CD14-positive monocyte (primary cell): ENCODE results near the gene FTSJ3. TPM values are rescaled to one million over a fixed set of nuclear protein-coding genes. Genes with fewer than 3 reads are reported as not detected.

Experiments used
- DNase-seq, 3 donors: peaks; one replicate each; pipeline ENCODE4 v3.0.0-alpha.2; 2011 to 2022
- H2AFZ ChIP-seq: 2 replicates; pipeline ENCODE4 v1.6.0; 2012; ENCODE audit warnings: mild to moderate bottlenecking, low read depth, low read length, inconsistent platforms; ENCODE audit not compliant: insufficient read depth, poor library complexity, severe bottlenecking
- H3K27ac ChIP-seq, 2 donors: 1 replicate in 1 of 2; 2 replicates in 1 of 2; pipeline ENCODE4 v1.5.1; 2012 to 2013; ENCODE audit warnings: low read length in 2 of 2, control low read depth in 1 of 2, inconsistent platforms in 1 of 2, low read depth in 1 of 2, mild to moderate bottlenecking in 1 of 2
- H3K27me3 ChIP-seq, 2 donors: one replicate each; pipeline versions ENCODE4 v1.6.0 to v1.6.1; 2011 to 2013; ENCODE audit warnings: low read length in 2 of 2; ENCODE audit not compliant: control insufficient read depth in 2 of 2, insufficient read depth in 2 of 2
- H3K36me3 ChIP-seq, 2 donors: replicated peaks in 1 of 2; 1 replicate in 1 of 2; 2 replicates in 1 of 2; pipeline versions ENCODE4 v1.5.1 to v1.6.1; 2012 to 2013; ENCODE audit warnings: low read length in 2 of 2, control low read depth in 1 of 2, inconsistent platforms in 1 of 2, mild to moderate bottlenecking in 1 of 2; ENCODE audit not compliant: insufficient read depth in 2 of 2, control insufficient read depth in 1 of 2
- H3K4me1 ChIP-seq, 2 donors: 1 replicate in 1 of 2; 2 replicates in 1 of 2; pipeline versions ENCODE4 v1.5.1 to v1.6.1; 2012 to 2013; ENCODE audit warnings: low read length in 2 of 2, control low read depth in 1 of 2, inconsistent platforms in 1 of 2, mild to moderate bottlenecking in 1 of 2, moderate library complexity in 1 of 2; ENCODE audit not compliant: insufficient read depth in 2 of 2, control insufficient read depth in 1 of 2
- H3K4me2 ChIP-seq: replicated peaks from 2 replicates; pipeline ENCODE3; 2012; ENCODE audit warnings: low read length, moderate library complexity, mild to moderate bottlenecking; ENCODE audit not compliant: poor library complexity, severe bottlenecking; ENCODE audit errors: extremely low read depth
- H3K4me3 ChIP-seq, 3 experiments: fragments of 200-600 bp in 1 of 3; sonication (generic) in 1 of 3; replicated peaks in 1 of 3; 1 replicate in 2 of 3; 2 replicates in 1 of 3; pipeline ENCODE4 v1.5.1; 2011 to 2013; ENCODE audit warnings: low read length in 3 of 3, mild to moderate bottlenecking in 3 of 3, control low read depth in 2 of 3, low read depth in 2 of 3, inconsistent platforms in 1 of 3, moderate library complexity in 1 of 3
- H3K79me2 ChIP-seq: 2 replicates; pipeline ENCODE4 v1.6.0; 2012; ENCODE audit warnings: mild to moderate bottlenecking, control low read depth, inconsistent platforms, low read length, moderate library complexity; ENCODE audit not compliant: insufficient read depth
- H3K9ac ChIP-seq: 2 replicates; pipeline ENCODE4 v1.6.0; 2017; ENCODE audit warnings: low read length, mild to moderate bottlenecking; ENCODE audit not compliant: insufficient read depth, poor library complexity, severe bottlenecking
- H3K9me3 ChIP-seq, 2 donors: replicated peaks in 1 of 2; 1 replicate in 1 of 2; 2 replicates in 1 of 2; pipeline versions ENCODE4 v1.5.1 to v1.6.1; 2012 to 2013; ENCODE audit warnings: low read length in 2 of 2, control low read depth in 1 of 2; ENCODE audit not compliant: control insufficient read depth in 1 of 2, insufficient read depth in 1 of 2
- H4K20me1 ChIP-seq: 2 replicates; pipeline ENCODE4 v1.6.0; 2012; ENCODE audit warnings: mild to moderate bottlenecking, low read length, control low read depth, moderate library complexity; ENCODE audit not compliant: insufficient read depth
- H3K27ac Mint-ChIP-seq, 7 donors: one replicate each; pipeline ENCODE4 v1.8.0; 2020; ENCODE audit warnings: mild to moderate bottlenecking in 7 of 7, mixed read lengths in 7 of 7, moderate library complexity in 6 of 7, inconsistent platforms in 2 of 7
- H3K27me3 Mint-ChIP-seq, 3 donors: one replicate each; pipeline ENCODE4 v1.8.0; 2021 to 2022; ENCODE audit warnings: low read depth in 3 of 3, mild to moderate bottlenecking in 3 of 3, mixed read lengths in 3 of 3, moderate library complexity in 3 of 3, inconsistent platforms in 1 of 3
- H3K36me3 Mint-ChIP-seq, 2 donors: one replicate each; pipeline ENCODE4 v1.8.0; 2020; ENCODE audit warnings: mixed read lengths in 2 of 2, inconsistent platforms in 1 of 2, mild to moderate bottlenecking in 1 of 2
- H3K4me1 Mint-ChIP-seq: one replicate; pipeline ENCODE4 v1.8.0; 2020; ENCODE audit warnings: mild to moderate bottlenecking, mixed read lengths
- H3K4me3 Mint-ChIP-seq, 2 donors: one replicate each; pipeline ENCODE4 v1.8.0; 2020; ENCODE audit warnings: mild to moderate bottlenecking in 2 of 2, mixed read lengths in 2 of 2, moderate library complexity in 1 of 2
- H3K9me3 Mint-ChIP-seq, 7 donors: one replicate each; pipeline ENCODE4 v1.8.0; 2020 to 2022; ENCODE audit warnings: mixed read lengths in 7 of 7, mild to moderate bottlenecking in 6 of 7, moderate library complexity in 6 of 7, inconsistent platforms in 2 of 7
- WGBS: methylation state at CpG from one replicate; pipeline ENCODE4 v1.1.5; 2013; ENCODE audit warnings: missing lambda C conversion rate; ENCODE audit not compliant: insufficient coverage; 5-methylcytosine and 5-hydroxymethylcytosine counted together
- intact Hi-C, 2 donors: fragments of 100-400 bp; cut with micrococcal nuclease; formaldehyde crosslinking; loops; one replicate each; pipeline versions ENCODE4 v1.15.0 to v1.15.1; 2023
- polyA plus RNA-seq, 3 donors: library from polyadenylated mRNA; depleted of rRNA in 1 of 3; unstranded in 2 of 3; stranded (reverse) in 1 of 3; fragments of 300-500 nt in 2 of 3; fragments of >200 nt in 1 of 3; fragmentation: Illumina TruSeq in 2 of 3; gene quantifications; 1 replicate in 2 of 3; 2 replicates in 1 of 3; pipeline ENCODE4 v1.2.3, GENCODE V29; 2012 to 2021
- TF ChIP-seq, protein P1 (sequence below): fragments of 200-600 bp; IDR thresholded peaks from one replicate; pipeline ENCODE4 v1.8.0; 2022; ENCODE audit warnings: antibody characterized with exemption, mild to moderate bottlenecking

FTSJ3 gene
- polyA plus RNA-seq, 3 donors = 9.2 to 23.7 (median 15.0) TPM

DNA sequence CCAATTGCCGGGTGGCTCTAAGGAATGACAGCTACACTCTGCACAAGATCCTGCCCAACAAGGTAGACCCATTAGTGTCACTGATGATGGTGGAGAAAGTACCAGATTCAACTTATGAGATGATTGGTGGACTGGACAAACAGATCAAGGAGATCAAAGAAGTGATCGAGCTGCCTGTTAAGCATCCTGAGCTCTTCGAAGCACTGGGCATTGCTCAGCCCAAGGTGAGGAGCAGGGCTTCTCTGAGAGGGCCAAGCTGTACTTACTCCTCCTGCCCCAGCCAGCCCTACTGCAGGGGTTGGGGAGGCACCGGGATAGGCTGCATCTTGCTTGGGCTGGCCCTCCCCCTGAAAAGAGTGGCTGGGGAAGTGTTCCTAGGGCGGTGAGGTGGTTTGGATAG lies 2.8 kb upstream of the FTSJ3 start:
- no peaks in the 10 kb centered on the region for H3K9me3 ChIP-seq
- peak overlapping the region in 1 of 7 donors; percentile 82 for H3K27ac Mint-ChIP-seq
- no peak overlapping the region for H3K4me3 ChIP-seq
- peaks cover 58% of the 10 kb centered on the region for H3K79me2 ChIP-seq
- TF ChIP-seq, protein P1, sequence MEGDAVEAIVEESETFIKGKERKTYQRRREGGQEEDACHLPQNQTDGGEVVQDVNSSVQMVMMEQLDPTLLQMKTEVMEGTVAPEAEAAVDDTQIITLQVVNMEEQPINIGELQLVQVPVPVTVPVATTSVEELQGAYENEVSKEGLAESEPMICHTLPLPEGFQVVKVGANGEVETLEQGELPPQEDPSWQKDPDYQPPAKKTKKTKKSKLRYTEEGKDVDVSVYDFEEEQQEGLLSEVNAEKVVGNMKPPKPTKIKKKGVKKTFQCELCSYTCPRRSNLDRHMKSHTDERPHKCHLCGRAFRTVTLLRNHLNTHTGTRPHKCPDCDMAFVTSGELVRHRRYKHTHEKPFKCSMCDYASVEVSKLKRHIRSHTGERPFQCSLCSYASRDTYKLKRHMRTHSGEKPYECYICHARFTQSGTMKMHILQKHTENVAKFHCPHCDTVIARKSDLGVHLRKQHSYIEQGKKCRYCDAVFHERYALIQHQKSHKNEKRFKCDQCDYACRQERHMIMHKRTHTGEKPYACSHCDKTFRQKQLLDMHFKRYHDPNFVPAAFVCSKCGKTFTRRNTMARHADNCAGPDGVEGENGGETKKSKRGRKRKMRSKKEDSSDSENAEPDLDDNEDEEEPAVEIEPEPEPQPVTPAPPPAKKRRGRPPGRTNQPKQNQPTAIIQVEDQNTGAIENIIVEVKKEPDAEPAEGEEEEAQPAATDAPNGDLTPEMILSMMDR = no peak
- intact Hi-C loops = no loop called here
- H3K4me2 ChIP-seq = no peak overlapping the region
- H3K9ac ChIP-seq = no peak overlapping the region
- 100% methylated on average over 2 of the region's 5 CpGs for WGBS
- H4K20me1 ChIP-seq = peaks cover 62% of the 10 kb centered on the region
- H3K9me3 Mint-ChIP-seq = no peaks in the 10 kb centered on the region
- no peak for DNase-seq
- H3K27ac ChIP-seq = no peak overlapping the region
- no peaks in the 10 kb centered on the region for H3K27me3 ChIP-seq
- no peak overlapping the region for H2AFZ ChIP-seq
- peaks cover 22 to 31% of the 10 kb centered on the region in 2 donors for H3K4me1 ChIP-seq
- peaks cover 40% of the 10 kb centered on the region for H3K4me1 Mint-ChIP-seq
- peaks cover 0 to 2% (median 0%) of the 10 kb centered on the region in 3 donors for H3K27me3 Mint-ChIP-seq
- peaks cover 62 to 65% of the 10 kb centered on the region in 2 donors for H3K36me3 Mint-ChIP-seq
- H3K4me3 Mint-ChIP-seq = no peak overlapping the region
- peaks cover 59 to 70% of the 10 kb centered on the region in 2 donors for H3K36me3 ChIP-seq

DNA sequence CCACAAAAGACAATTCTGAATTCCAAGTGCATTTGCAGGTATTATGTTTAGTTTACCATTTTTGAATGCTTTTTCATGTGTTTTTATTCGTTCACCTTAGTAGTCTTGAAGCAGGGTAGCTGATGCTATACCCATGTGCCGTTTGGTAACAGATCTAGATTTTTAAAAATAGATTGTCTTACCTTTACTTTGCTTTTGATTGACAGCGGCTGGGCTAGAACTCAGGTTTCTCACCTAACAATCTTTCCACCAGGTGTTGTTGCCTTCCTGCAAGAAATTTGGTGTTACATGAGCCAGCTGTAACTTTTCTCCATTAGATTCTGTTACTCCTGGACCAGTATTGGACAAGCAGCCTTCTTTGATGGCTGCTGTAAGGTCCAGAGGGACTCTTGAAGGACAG lies 1.5 kb upstream of the FTSJ3 start:
- DNase-seq = no peak
- Histone ChIP-seq H3K27me3 (no peaks in the 10 kb centered on the region), H3K36me3 (peaks cover 65 to 71% of the 10 kb centered on the region in 2 donors), H3K27ac (no peak overlapping the region), H3K79me2 (peaks cover 62% of the 10 kb centered on the region), H3K4me3 (no peak overlapping the region), H3K4me1 (peaks cover 18 to 22% of the 10 kb centered on the region in 2 donors), H2AFZ (no peak overlapping the region), H3K4me2 (no peak overlapping the region), H3K9me3 (no peaks in the 10 kb centered on the region), H3K9ac (no peak overlapping the region), H4K20me1 (peaks cover 48% of the 10 kb centered on the region)
- intact Hi-C loops = loop anchor here in 1 of 2 donors (5.0 kb wide), 1 partner anchor 132 kb away; no protein-coding TSS in a partner anchor
- H3K4me3 Mint-ChIP-seq = no peak overlapping the region
- TF ChIP-seq, protein P1 = no peak
- WGBS = no CpG with 5 or more reads among the region's 3 CpGs
- H3K9me3 Mint-ChIP-seq = no peaks in the 10 kb centered on the region
- peaks cover 0 to 2% (median 0%) of the 10 kb centered on the region in 3 donors for H3K27me3 Mint-ChIP-seq
- peaks cover 33% of the 10 kb centered on the region for H3K4me1 Mint-ChIP-seq
- H3K27ac Mint-ChIP-seq = no peak overlapping the region
- H3K36me3 Mint-ChIP-seq = peaks cover 66 to 69% of the 10 kb centered on the region in 2 donors
